Measurements from ENCODE around the gene SYNPR. TPM values are rescaled to one million over a fixed set of nuclear protein-coding genes. Genes with fewer than 3 reads are reported as not detected.

SYNPR gene
- total RNA-seq, 2 donors from 2014 or later: 2.7 to 8.3 TPM

DNA sequence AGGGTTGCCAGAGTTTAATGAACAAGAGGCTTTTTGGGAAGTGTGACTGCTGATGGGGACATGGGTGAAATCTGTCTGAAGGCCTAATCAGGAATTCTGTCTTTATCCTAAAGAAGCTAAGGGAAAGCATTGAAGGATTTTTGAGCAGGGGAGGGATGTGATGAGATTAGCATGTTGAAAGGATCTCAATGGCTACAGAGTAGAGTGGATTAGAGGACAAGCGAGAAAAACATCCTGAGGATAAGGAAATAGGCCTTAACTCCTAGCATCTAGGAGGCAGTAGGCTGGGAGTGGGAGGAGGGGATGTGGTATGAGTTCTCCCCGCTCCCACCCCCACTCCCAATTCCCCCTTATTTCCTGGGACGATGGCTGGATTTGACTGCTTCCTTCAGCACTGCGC lies 339.3 kb downstream of the SYNPR start:
- Histone ChIP-seq H3K4me3 (no peak overlapping the region), H3K4me1 (no peaks in the 10 kb centered on the region), H3K27ac (no peak overlapping the region), H3K27me3 (no peaks in the 10 kb centered on the region), H3K36me3 (no peaks in the 10 kb centered on the region), H3K9me3 (no peaks in the 10 kb centered on the region)
- no peak for DNase-seq (ENCODE audit: low spot score)
- TF ChIP-seq, protein P1, sequence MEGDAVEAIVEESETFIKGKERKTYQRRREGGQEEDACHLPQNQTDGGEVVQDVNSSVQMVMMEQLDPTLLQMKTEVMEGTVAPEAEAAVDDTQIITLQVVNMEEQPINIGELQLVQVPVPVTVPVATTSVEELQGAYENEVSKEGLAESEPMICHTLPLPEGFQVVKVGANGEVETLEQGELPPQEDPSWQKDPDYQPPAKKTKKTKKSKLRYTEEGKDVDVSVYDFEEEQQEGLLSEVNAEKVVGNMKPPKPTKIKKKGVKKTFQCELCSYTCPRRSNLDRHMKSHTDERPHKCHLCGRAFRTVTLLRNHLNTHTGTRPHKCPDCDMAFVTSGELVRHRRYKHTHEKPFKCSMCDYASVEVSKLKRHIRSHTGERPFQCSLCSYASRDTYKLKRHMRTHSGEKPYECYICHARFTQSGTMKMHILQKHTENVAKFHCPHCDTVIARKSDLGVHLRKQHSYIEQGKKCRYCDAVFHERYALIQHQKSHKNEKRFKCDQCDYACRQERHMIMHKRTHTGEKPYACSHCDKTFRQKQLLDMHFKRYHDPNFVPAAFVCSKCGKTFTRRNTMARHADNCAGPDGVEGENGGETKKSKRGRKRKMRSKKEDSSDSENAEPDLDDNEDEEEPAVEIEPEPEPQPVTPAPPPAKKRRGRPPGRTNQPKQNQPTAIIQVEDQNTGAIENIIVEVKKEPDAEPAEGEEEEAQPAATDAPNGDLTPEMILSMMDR (IDR thresholded peaks at IDR 0.05): no peak

DNA sequence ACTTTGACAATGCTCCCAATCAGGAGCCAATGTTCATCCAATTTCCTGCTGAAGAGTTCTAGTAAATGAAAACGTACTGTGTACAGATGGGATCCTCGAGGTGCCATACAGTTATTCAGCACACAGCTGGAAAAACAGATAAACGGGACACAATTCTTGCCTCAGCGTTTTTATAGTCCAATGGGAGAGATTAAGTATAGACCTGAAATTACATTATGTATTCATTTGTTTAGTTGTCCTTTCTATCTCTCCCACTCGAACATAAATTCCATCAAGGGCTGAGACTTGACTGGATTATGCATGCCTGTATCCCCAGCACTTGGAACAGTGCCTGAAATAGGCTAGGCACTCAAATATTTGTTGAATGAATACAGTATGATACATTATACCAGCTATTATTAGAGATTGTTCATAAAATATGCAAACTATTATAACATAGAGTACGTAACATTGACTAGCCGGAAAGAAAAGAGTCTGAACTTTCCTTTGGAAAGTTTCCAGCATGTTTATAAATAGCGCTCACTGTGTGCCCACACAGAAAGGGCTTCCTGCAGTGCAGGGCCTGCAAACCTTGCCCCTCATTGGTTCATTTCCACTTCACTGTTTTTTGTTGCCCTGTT lies 346.9 kb downstream of the SYNPR start:
- TF ChIP-seq, protein P1 (IDR thresholded peaks at IDR 0.05): no peak
- no peak overlapping the region for H3K4me3 ChIP-seq
- H3K27me3 ChIP-seq: no peaks in the 10 kb centered on the region
- peaks cover 0 to 5% of the 10 kb centered on the region in 2 donors for H3K4me1 ChIP-seq
- no peaks in the 10 kb centered on the region for H3K36me3 ChIP-seq
- DNase-seq (ENCODE audit: low spot score): no peak
- H3K27ac ChIP-seq: no peak overlapping the region
- no peaks in the 10 kb centered on the region for H3K9me3 ChIP-seq

DNA sequence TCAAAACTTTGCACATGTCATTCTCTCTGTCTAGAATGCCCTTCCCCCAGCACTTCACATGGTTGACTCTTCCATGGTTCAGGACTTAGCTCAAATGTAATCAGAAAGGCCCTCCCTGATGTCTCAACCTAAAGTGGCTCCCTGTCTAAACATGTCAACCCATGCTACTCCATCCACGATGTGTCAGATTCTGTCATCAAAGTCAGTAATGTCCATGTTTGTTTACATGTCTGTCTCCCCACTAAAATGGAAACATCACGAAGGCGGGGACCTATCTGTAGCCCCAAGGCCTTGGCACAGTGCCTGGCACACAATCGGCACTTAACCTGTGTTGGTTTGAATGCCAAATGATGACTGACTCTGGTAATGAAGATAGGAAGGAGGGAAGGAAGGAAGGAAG lies 353.6 kb downstream of the SYNPR start:
- no peaks in the 10 kb centered on the region for H3K9me3 ChIP-seq
- DNase-seq (ENCODE audit: low spot score): no peak

DNA sequence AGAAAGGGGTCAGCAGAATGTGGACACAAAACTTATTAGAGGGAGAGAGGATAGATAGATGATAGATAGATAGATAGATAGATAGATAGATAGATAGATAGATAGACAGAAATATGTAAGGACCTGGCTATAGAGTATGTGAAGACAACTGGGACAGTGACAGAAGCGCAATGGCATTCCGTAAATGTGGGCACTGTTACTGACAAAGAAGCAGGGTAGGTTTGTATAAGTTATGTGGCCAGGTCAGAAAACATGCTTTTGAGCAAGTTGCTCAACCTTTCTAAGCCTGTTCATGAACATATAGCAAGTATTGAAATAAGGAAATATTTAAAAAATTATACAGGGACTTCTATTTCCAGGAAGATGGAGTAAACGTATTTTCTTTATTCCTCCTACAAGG lies 357.1 kb downstream of the SYNPR start:
- no peak for DNase-seq (ENCODE audit: low spot score)
- Histone ChIP-seq H3K4me1 (no peaks in the 10 kb centered on the region), H3K9me3 (no peaks in the 10 kb centered on the region), H3K4me3 (no peak overlapping the region), H3K36me3 (no peaks in the 10 kb centered on the region), H3K27ac (no peak overlapping the region), H3K27me3 (no peaks in the 10 kb centered on the region)
- TF ChIP-seq, protein P1 (IDR thresholded peaks at IDR 0.05): no peak

More for the DNA sequence above, 353.6 kb downstream of the SYNPR start:
- TF ChIP-seq, protein P1 (IDR thresholded peaks at IDR 0.05): no peak
- Histone ChIP-seq H3K27ac (no peak overlapping the region), H3K4me3 (no peak overlapping the region), H3K27me3 (no peaks in the 10 kb centered on the region), H3K36me3 (no peaks in the 10 kb centered on the region), H3K4me1 (no peaks in the 10 kb centered on the region)

DNA sequence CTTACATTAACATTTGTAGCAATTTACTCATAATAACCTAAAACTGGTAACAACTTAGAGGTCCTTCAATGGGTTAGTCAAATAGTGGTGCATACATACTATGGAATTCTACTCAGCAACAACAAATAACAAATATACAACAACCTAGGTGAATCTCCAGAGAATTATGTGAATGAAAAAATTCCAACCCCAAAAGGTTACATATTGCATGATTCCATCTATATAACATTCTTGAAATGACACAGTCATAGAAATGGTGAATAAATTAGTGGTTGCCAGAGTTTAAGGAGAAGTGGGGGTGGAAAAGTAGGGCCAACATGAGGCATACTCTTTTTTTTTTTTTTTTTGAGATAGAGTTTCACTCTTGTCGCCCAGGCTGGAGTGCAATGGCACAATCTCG lies 361.7 kb downstream of the SYNPR start:
- Histone ChIP-seq H3K27ac (no peak overlapping the region), H3K4me3 (no peak overlapping the region), H3K9me3 (peaks cover 0 to 6% of the 10 kb centered on the region in 2 donors), H3K27me3 (no peaks in the 10 kb centered on the region), H3K36me3 (no peaks in the 10 kb centered on the region), H3K4me1 (no peaks in the 10 kb centered on the region)
- no peak for DNase-seq (ENCODE audit: low spot score)
- TF ChIP-seq, protein P1 (IDR thresholded peaks at IDR 0.05): no peak

DNA sequence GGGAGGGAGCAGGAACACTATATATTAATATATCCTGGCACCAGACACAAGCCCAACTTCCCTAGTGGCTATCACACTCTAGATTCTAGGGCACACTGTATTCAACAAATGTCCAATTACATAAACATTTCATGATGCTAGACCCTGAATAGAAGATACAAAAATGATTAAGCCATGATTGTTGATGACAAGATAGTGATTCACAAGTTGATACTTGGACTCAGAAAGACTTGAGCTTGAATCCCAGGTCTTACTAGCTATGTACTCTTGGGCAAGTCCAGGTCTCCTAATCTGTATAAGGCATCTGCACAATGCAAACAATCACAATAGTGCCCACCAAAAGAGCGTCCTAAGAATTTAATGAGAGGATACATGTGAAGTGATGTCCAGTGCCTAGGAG lies 364.4 kb downstream of the SYNPR start:
- H3K4me1 ChIP-seq: no peaks in the 10 kb centered on the region
- H3K4me3 ChIP-seq: no peak overlapping the region
- peaks cover 0 to 7% of the 10 kb centered on the region in 2 donors for H3K9me3 ChIP-seq
- DNase-seq (ENCODE audit: low spot score): no peak
- H3K27me3 ChIP-seq: no peaks in the 10 kb centered on the region
- TF ChIP-seq, protein P1 (IDR thresholded peaks at IDR 0.05): no peak
- no peak overlapping the region for H3K27ac ChIP-seq
- no peaks in the 10 kb centered on the region for H3K36me3 ChIP-seq

All from right atrium auricular region (tissue), 2 donors.